NCI-H1105 treated with DMSO at 0.1 percent for 48 hours (cell line): ENCODE measurements around the gene EPYC.

Source experiments
- DNase-seq: peaks from one replicate; lab custom pipeline; 2025; lab: John Stamatoyannopoulos, UW

EPYC gene

DNA sequence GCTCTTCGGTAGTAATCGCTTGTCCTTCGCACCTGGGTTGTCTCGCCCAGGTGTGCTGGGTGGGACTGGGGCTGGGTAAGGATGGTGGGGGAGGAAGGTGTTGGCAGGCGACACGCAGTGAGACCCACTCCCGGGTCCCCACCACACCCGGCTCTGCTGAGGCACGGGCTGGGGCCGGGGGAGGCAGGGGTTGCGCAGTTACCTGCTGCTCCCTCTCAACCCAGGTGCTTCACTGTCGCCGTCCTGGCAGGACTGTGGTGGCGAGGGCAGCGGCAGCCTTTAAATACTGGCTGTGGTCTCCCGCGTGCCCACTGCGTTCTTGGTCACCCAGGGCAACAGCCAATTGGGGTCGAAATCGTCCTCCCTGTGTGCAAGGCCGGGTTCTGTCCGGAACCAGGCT lies 49.9 kb downstream of the EPYC start, which contains the start of gene CCER1:
Gene CCER1 (minus strand): TSS at position 256 of the 400 bp plus-strand sequence. CDS start 434 bp downstream, outside the sequence.
- DNase-seq = no peak

- no peak for DNase-seq
Observed at GRCh38 chr12:90954428-90954827, 50.3 kb downstream of the EPYC start.

GRCh38 chr12:90953956-90954421 lies 50.8 kb downstream of the EPYC start:
- DNase-seq = no peak

- DNase-seq = no peak
Observed at GRCh38 chr12:90951432-90952105, 53.2 kb downstream of the EPYC start.

DNA sequence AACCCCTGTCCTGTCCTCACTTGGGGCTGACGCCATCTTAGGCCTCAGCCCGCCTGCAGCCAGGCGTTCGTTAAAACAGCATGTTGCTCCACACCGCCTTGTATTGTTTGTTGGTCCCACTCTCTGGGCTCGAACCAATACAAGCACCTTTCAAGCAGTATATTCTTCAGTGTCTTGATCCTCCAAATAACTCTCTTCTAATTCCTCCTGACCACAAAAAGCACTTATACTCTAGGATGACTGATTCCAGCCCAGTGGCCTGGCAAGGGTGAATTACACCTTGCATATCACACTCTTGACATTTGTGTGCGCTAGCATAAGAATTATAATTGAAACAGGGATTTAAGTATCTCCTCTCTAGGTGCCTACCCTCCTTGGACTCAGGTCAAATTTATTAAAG lies 56.9 kb downstream of the EPYC start:
- DNase-seq = no peak

DNA sequence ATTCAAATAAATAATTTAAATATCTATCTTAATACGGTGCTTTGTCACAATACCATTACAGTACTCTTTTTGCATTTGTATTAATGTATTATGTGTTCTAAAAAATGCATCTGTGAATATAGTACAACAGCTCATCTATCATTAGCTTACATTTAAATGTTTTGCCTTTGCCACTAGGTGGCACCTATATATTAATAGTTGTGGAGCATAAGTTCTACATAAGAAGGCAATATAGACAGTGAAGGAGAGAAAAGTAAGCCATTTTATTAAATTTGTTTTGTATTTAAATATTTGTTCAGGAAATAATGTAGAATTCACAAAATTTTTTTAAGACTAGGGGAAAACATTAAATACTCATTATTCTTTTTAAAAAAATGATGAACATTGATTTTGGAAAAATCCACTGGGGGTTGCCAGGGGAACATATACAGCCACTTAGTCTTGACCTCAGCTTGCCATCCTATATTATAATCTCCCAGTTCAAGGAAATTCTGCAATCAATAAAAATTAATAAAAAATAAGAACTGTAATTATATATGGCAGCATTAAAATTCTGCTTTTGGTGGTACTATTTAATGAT lies 59.6 kb downstream of the EPYC start:
- DNase-seq = peak; percentile 70

DNA sequence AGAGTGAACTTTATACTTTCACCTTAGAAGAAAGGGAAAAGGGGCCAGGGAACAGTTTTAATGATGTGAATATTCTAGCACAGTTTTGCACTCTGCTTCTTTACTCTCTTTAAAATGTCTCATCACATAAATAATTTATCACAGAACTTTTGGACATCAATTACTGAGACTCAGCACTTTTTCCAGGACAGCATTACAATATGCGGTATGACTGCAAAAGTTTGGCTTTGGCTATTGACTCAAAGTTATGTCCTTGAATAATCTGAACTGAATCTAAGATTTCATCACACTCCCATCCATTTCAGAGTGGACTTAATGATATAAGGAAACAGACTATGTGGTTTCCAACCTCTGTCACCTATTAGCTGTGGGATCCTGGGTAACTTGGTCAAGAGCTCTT lies 61.5 kb downstream of the EPYC start:
- DNase-seq = no peak

- DNase-seq = peak; percentile 79
Observed at GRCh38 chr12:90940872-90941499, 63.8 kb downstream of the EPYC start.

DNA sequence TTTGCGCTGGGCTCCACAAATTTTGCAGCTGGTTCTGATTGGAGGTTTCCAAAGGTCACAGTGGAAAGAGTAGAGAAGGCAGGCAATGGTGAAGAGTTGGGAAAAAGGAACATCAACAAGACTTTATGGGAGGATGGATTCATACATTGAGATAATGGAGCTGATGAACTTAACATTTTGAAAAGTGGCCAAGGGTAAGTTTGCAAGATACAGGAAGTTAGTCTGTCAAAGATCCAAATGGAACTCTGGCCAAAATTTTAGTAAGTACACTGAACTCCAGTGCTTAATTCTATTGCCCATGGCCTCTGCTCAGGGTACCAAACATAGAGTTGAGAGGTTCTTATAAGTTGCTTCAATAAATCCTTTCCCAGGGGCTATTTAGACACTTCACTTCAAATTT lies 65.4 kb downstream of the EPYC start:
- no peak for DNase-seq

- DNase-seq = no peak
Observed at GRCh38 chr12:90938451-90938850, 66.3 kb downstream of the EPYC start.

GRCh38 chr12:90937651-90938050 lies 67.1 kb downstream of the EPYC start:
- no peak for DNase-seq

DNA sequence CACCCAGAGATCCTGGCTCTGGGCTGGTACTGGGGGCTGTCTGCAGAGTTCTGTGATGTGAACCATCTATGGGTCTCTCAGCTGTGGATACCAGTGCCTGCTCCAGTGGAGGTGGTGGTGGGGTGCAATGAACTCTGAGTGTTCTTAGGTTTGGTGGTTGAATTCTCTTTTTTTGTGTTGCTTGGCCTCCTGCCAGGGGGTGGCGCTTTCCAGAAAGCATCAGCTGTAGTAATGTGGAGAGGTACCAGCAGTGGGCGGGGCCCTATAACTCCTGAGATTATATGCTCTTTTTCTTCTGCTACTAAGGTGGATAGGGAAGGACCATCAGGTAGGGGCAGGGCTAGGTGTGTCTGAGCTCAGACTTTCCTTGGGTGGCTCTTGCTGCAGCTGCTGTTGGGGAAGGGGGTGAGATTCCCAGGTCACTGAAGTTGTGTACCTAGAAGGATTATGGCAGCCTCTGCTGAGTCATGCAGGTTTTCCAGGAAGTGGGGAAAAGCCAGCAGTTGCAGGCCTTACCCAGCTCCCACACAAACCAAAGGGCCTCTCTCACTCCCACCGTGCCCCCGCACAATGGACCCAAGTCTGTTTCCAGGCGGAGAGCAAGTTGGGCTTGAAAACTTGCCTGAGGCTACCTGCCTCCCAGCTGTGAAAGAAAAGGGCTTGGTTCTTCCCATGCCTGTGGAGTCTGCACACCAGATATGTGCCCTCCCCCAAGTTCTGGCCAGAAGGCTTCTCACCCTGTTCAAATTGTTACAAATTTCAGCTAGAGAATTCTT lies 68.4 kb downstream of the EPYC start:
- DNase-seq = no peak

GRCh38 chr12:90925562-90925961 lies 79.2 kb downstream of the EPYC start:
- DNase-seq = no peak

- no peak for DNase-seq
Observed at GRCh38 chr12:90924406-90924805, 80.4 kb downstream of the EPYC start.

DNA sequence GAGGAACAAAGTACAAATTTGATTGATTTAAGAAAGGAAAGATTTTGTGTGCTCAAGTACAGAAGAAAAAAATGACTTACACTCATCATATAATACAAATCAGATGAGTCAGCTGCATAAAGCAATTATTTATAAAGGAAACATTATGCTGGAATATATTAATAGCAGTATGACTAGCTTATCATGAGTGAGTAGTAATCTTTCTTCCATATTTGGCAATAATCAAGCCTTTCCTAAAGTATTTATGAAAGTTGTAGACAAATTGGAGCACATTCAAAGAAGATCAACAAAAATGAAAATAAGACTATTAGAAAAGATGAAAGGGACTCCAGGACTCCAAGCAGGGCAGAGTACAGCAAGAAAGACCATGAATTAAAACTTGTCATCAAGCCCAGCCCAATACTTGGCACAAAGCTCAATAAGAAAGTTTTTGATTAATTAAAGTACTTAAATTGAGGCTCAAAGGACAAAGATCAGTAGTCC lies 82.6 kb downstream of the EPYC start:
- no peak for DNase-seq

DNA sequence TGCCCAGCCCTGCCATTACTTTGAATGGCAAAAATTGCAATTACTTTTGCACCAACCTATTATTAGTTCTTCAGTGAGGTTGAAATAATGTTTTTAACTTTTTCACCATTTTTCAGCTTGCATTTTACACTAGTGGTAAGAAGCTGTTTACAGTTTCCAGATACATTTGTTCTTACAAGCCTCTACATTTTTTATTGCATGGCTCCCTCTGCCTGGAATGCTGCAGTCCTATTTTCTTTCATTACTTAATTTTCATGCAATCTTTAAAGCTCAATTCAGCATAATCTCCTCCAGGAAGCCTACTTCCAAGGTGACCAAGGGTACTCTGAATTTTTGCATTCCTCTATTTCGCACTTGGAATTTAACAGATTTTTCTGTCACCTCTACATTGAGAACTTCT lies 83.2 kb downstream of the EPYC start:
- no peak for DNase-seq

DNA sequence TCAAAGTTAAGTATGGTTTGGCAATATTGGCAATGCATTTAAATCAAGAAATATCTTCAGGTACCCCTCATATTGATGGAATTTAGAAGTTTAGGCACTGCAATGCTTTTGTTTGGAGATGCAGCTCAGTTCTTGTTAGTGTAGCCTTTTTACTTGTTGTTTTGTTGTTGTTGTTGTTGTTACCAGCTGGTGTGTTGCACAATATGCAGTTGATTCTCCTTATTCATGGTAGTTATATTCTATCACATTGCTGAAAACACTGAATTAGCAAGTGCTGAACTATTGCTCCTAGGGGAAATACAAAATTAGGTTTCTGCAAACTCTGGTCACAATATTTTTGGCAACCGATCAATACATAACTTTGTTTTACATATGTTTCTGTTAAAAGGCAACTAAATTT lies 84.5 kb downstream of the EPYC start:
- DNase-seq = no peak

- no peak for DNase-seq
Observed at GRCh38 chr12:90917431-90917830, 87.3 kb downstream of the EPYC start.

- no peak for DNase-seq
Observed at GRCh38 chr12:90916516-90916915, 88.3 kb downstream of the EPYC start.

- no peak for DNase-seq
Observed at GRCh38 chr12:90915353-90915752, 89.4 kb downstream of the EPYC start.
